SK-N-SH treated with all-trans-retinoic acid at 6 μM for 48 hours (cell line): ENCODE results near the gene TSC22D1.

Experiments
- ARNTL ChIP-seq: fragments of 450-650 bp; formaldehyde crosslinking; IDR thresholded peaks from 2 replicates; pipeline ENCODE4 v1.5.0; 2020; ENCODE audit warnings: low read depth, mild to moderate bottlenecking, moderate library complexity, borderline replicate concordance
- CSDC2 ChIP-seq: fragments of 250-450 bp; sonication (Bioruptor Pico); IDR thresholded peaks from 2 replicates; pipeline ENCODE4 v1.5.0; 2020; ENCODE audit warnings: mild to moderate bottlenecking, moderate library complexity
- ESRRG ChIP-seq: fragments of 250-450 bp; sonication (Bioruptor Pico); IDR thresholded peaks from 2 replicates; pipeline ENCODE4 v1.6.1; 2021; ENCODE audit warnings: mild to moderate bottlenecking
- ISL1 ChIP-seq: fragments of 250-450 bp; sonication (Bioruptor Pico); IDR thresholded peaks from 2 replicates; pipeline ENCODE4 v2.1.2; 2022; ENCODE audit warnings: mild to moderate bottlenecking, moderate library complexity
- ZFP3 ChIP-seq: fragments of 250-450 bp; sonication (Bioruptor Pico); IDR thresholded peaks from 2 replicates; pipeline ENCODE4 v1.5.0; 2020; ENCODE audit warnings: mild to moderate bottlenecking, moderate library complexity
- ZFP30 ChIP-seq: fragments of 450-650 bp; formaldehyde crosslinking; IDR thresholded peaks from 2 replicates; pipeline ENCODE4 v1.5.0; 2022; ENCODE audit warnings: mild to moderate bottlenecking, moderate library complexity
- TF ChIP-seq, protein P1 (sequence below): fragments of 250-450 bp; sonication (Bioruptor Pico); IDR thresholded peaks from 2 replicates; pipeline ENCODE4 v1.5.1; 2021; ENCODE audit warnings: mild to moderate bottlenecking, moderate library complexity
- TF ChIP-seq, protein P2 (sequence below): fragments of 250-450 bp; sonication (Bioruptor Pico); IDR thresholded peaks from 2 replicates; pipeline ENCODE4 v1.5.1; 2020; ENCODE audit warnings: low read depth, mild to moderate bottlenecking, moderate library complexity
- TF ChIP-seq, protein P3 (sequence below): fragments of 250-450 bp; sonication (Bioruptor Pico); IDR thresholded peaks from 2 replicates; pipeline ENCODE4 v1.8.0; 2020; ENCODE audit warnings: mild to moderate bottlenecking, moderate library complexity, borderline replicate concordance

DNA sequence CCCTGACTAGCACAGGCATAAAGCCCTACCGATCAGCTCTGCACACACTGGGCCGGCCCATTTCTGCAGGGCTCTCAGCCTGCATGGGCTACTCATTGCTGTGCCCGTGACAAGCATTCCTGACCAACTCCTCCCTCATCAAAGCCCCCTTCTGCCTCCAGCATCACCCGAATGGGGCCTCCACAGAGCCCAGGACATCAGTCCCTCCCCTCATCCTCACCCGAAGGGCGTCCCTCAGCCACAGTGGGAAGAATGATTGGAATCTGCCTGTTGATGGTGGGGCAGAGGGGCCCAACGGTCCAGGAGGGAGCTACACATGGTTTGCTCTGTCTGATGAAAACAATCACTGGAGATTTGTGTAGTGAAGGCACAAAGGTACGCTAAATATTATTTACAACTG, 158.7 kb downstream of the TSC22D1 start:
- TF ChIP-seq, protein P1, sequence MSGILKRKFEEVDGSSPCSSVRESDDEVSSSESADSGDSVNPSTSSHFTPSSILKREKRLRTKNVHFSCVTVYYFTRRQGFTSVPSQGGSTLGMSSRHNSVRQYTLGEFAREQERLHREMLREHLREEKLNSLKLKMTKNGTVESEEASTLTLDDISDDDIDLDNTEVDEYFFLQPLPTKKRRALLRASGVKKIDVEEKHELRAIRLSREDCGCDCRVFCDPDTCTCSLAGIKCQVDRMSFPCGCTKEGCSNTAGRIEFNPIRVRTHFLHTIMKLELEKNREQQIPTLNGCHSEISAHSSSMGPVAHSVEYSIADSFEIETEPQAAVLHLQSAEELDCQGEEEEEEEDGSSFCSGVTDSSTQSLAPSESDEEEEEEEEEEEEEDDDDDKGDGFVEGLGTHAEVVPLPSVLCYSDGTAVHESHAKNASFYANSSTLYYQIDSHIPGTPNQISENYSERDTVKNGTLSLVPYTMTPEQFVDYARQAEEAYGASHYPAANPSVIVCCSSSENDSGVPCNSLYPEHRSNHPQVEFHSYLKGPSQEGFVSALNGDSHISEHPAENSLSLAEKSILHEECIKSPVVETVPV, result no peak
- TF ChIP-seq CSDC2 (CRISPR knock-in tag) (no peak), ARNTL (CRISPR knock-in tag) (no peak), ZFP30 (CRISPR knock-in tag) (no peak), ZFP3 (CRISPR knock-in tag) (no peak), ESRRG (no peak), ISL1 (CRISPR knock-in tag) (no peak)
- TF ChIP-seq, protein P2, sequence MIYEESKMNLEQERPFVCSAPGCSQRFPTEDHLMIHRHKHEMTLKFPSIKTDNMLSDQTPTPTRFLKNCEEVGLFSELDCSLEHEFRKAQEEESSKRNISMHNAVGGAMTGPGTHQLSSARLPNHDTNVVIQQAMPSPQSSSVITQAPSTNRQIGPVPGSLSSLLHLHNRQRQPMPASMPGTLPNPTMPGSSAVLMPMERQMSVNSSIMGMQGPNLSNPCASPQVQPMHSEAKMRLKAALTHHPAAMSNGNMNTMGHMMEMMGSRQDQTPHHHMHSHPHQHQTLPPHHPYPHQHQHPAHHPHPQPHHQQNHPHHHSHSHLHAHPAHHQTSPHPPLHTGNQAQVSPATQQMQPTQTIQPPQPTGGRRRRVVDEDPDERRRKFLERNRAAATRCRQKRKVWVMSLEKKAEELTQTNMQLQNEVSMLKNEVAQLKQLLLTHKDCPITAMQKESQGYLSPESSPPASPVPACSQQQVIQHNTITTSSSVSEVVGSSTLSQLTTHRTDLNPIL, result no peak
- TF ChIP-seq, protein P3, sequence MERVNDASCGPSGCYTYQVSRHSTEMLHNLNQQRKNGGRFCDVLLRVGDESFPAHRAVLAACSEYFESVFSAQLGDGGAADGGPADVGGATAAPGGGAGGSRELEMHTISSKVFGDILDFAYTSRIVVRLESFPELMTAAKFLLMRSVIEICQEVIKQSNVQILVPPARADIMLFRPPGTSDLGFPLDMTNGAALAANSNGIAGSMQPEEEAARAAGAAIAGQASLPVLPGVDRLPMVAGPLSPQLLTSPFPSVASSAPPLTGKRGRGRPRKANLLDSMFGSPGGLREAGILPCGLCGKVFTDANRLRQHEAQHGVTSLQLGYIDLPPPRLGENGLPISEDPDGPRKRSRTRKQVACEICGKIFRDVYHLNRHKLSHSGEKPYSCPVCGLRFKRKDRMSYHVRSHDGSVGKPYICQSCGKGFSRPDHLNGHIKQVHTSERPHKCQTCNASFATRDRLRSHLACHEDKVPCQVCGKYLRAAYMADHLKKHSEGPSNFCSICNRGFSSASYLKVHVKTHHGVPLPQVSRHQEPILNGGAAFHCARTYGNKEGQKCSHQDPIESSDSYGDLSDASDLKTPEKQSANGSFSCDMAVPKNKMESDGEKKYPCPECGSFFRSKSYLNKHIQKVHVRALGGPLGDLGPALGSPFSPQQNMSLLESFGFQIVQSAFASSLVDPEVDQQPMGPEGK, result no peak
